HT-29 (cell line): ENCODE results near the gene HOXA3. TPM values are rescaled to one million over a fixed set of nuclear protein-coding genes. Genes with fewer than 3 reads are reported as not detected.
A peak's percentile ranks its signal among the peaks of the same experiment; 100 is the strongest.

Source experiments
- DNase-seq: peaks from one replicate; pipeline ENCODE4 v3.0.0-alpha.2; 2015; ENCODE audit warnings: low spot score
- total RNA-seq: library from RNA; depleted of rRNA; stranded (reverse); fragments of >200 nt; shearing (Covaris generic); gene quantifications from 2 replicates; pipeline ENCODE4 v1.2.3, GENCODE V29; 2014

Gene HOXA3
- total RNA-seq, 1 experiment from 2014 or later = 27.8 TPM

DNA sequence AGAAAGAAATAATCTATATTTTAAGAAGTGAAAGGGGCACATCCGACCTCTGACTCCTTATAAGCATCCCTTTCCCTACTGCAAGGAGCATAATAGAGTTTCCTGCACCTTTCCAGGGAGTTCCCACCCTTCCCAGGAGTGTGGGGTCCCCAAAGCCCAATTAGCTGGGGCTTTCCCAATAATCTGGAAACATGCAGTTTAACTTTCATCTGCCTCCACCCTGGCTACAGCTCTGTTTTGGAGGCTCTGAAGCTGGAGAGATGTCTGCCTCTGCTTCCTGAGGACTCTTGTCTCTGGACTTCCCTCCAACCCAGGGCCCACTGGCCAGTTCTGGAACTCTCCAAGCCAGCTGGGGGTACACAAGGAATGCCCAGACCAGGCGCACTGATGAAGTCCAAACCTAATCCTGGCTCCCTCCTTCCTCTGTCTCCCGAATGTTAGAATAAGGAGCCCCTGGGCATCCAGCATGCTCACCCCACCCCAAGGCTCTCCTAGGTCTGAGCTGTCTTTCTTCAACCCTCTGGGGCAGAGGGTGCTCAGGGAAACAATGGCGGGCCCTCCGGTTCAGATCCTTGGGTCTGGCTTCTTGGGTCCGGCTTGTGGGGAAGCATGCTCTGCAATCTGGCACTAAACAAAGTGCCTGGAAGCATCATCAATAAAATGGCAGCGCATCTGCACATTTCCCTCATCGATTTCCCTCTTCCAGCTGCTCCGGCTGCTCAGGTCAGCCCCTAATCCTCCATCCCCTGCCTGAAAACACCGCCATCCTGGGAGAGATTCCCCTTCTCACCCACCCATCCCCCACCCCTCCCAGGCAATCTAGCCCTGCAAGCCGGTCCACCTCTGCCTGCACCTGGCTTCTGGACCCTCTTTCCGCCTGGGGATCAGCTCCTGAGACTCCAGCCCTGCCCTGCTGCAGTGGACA, 35.2 kb downstream of the HOXA3 start:
- no peak for DNase-seq

DNA sequence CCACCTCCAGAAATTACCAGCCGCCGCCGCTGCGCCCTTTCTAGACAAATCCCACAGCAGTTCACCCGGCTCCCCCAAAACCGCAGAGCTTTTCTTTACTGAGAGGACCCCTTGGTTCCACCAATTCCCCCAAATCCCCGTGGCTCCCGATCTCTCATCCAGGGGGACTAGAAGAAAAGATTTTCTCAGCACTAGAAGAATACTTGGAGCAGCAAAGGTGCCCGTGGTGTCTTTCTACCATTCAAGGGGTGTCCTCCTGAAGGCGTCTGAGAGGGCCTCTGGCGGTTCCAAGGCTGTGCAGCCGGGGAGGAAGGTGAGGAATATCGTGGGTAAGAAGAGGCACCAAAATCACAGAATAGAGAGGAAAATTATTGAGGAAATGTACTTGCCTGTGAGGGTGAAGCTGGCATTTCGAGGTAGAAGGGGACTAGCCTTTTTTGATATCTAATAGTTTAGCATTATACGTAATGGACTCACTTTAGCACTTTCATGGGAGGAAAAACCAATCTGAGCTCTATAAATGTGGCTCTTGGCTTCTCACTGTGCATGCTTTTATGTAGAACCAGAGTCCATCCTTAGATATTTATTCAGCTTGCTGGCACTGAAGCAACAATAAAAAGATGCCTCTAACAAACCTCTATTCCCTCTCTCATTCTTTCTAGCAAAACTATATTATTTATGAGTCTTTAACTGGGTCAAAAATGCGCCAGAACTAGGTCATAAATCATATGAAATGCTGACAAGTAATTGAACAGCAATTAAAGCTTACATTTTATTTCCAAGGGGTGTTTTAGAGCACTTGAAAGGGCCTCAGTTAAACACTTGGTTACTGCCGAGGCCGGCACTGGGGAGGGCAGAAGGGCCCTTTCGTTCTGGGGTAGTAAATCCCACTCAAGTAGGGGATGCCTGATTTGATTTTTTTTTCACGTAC, 36.1 kb downstream of the HOXA3 start:
- no peak for DNase-seq

DNA sequence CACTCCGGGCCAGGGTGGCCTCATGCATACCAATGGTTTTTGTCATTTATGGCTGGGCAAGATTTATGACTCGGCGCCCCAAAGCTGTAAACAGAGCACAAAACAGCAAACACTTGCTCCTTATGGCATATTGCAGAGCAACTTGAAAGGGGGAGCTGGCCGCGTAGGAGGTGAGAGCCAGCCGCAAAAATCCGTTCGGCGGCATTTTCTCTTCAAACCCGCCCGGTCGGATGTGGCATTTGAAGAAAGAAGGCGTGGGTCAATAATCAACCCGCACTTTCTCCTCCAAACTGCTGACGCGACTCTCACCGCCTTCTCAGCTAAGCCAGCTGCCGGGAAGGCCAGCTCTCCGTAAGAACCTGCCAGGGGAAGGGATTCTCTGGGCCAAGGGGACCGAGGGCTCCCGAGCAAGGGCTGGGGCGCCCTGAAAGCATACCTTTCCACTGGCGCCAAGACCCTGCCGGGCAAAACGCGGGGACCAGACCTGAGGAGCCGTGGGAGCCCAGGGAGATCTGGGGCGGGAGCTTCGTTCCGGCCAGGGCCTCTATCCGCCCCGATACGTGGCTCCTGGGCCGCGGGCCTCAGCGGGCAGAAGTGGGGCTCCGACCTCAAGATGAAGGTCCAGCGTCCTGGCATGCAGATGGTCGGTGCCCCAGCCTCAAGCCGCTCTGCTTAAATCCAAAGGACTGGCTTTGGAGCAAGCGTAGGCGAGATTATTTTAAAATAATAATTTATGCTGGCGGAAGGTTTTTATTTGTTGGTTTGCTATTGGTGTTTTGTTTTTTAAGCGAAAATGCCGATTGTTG, 37.0 kb downstream of the HOXA3 start:
- peak; percentile 98 for DNase-seq

GRCh38 chr7:27114881-27115220, 37.5 kb downstream of the HOXA3 start:
- DNase-seq = no peak

DNA sequence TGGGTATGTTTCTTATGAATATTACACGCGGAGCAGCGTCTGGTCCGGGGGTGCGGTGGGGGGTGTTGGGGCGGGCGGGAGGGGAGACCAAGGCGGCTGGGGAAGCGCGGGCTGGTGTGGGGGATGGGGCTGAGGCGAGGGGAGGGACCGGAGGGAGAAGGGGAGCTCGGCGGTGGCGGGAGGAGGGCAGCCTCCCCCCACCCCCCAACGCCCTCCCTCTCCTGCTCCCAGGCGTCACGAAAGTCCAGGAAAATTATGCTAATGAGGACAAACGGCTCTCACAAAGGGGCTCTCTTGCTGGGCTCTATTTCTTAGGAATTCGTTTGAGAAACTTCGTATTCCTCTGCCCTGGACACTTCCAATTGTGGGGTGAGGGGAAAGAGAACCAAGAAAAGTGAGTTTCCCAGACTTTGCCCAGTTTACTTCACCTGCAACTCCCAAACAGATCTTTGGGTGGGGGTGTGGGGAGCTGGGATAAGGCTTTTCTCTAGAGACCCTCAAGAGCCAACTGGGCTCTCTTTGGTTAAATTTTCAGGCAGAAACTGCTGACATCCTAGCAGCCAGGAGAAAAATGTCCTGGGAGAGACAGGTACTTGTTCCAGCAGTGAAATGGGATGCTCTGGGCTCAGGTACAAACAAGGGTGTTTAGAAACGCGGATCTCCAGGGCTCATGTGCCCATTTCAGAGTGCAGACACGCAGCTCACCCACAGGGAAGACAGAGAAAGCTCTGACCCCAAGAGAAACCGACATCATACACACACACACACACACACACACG, 38.2 kb downstream of the HOXA3 start:
- peak; percentile 84 for DNase-seq

GRCh38 chr7:27112955-27113949, 39.1 kb downstream of the HOXA3 start:
- DNase-seq = peak; percentile 91

DNA sequence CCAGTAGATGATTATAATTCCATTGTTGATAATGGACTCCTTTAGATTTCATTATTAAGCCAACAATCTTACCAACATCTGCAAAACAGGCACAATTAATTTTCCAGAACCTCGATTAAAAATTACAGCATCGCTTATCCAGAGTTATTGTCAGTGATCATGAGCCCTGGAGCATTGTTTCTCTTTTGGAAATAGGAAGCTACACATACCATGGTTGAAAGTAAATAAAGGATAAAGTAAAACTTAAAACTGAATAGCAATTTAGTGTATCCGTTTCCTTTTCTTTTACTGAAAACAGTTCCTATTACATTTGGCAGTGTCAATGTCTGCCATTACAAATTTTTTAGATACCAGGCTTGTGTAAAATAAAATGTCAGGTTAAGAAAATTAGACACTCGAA, 40.0 kb downstream of the HOXA3 start:
- no peak for DNase-seq

DNA sequence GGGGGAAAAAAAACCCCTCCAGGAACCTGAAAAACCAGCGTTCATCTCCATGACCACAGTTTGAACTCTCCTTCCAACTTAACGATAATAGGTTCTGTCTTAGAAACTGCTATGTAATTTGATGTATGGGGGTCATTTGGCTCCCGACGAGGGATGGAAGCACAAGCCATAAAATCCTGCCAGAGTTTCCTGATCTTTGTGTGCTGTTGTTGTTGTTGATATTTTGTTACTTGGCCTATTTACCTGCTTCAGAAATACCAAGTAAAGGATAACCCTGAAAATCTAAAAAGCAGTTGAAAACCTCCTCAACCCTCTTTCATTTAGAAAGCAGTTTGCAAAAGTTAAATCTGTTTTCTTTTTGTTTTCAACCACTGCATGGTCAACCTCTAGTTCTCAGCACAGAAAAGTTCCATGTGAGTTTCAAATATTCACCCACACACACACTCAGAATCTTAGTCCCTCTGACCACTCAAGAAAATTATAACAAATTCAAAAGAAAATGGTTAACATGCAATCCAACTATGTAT, 40.6 kb downstream of the HOXA3 start:
- peak; percentile 82 for DNase-seq

DNA sequence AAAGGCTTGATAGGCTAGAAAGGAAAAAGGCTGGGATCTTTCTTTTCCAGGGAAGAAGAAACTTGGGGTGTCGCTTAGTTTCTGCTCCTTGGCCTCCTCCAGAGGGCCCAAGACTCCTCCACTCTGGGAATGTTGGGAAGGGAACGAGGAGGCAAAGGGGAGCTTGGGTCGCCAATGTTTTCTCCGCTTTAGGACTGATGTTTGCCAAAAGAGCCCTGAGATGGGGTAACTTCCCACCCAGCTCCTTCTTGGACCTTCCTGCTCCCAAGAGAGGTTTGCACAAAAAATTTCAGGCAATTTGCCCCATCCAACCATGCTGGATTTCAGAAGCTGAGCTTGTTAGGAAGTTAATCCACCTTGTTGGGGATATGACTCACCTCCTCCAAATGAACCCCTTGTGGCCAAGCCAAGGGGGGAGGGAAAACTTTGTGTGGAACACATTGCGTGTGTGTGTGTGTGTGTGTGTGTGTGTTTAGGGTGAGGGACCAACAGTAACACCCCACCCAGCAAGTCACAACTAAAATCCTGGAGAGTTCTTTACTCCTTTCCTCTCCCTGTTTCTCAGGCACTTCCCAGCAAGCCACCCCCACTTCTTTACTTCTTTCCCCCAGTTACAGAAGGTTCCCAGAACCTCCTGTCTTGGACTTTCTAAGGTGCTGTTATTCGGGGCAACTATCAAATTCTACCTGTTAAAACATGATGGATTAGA, 41.2 kb downstream of the HOXA3 start:
- peak; percentile 83 for DNase-seq

DNA sequence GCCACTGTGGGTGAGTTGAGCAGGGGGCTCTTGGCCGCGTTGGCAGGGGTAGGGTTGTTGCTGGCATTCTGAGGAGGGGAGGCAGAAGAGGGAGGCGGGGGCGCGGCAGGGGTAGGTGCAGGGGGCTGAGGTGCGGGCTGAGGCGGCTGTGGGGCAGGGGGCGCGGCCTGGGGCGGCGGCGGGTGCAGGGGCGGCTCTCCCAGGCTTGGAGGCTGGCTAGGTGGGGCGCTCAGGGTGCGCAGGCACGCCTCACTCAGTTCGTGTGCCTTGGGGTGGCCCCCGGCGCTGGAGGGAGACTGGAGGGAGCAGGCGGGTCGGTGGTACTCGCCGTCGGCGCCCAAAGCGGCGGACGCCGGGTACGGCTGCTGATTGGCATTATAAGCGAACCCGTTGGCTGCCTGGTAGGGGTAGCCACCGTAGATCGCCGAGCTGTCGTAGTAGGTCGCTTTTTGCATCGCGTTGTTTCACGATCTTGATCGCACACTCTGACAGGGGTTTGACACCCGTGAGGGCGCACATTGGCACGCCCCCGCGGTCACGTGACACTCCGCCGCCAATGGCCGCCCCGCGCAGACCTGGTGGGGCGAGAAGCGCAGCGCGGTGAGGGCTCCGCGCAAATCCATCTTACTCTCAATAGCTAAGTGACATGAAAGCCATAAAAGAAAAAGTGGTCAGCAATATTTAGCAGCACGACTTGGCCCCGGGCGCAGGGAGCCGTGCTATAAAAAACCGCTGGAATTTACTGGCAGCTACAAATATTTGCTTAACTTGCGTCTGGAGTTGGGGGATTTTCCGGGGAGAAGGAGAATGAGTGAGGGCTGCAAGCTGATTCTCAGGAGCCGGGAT, 42.0 kb downstream of the HOXA3 start:
- peak; percentile 86 for DNase-seq

- peak; percentile 26 for DNase-seq
These were observed 42.8 kb downstream of the HOXA3 start for GRCh38 chr7:27109466-27110185.

DNA sequence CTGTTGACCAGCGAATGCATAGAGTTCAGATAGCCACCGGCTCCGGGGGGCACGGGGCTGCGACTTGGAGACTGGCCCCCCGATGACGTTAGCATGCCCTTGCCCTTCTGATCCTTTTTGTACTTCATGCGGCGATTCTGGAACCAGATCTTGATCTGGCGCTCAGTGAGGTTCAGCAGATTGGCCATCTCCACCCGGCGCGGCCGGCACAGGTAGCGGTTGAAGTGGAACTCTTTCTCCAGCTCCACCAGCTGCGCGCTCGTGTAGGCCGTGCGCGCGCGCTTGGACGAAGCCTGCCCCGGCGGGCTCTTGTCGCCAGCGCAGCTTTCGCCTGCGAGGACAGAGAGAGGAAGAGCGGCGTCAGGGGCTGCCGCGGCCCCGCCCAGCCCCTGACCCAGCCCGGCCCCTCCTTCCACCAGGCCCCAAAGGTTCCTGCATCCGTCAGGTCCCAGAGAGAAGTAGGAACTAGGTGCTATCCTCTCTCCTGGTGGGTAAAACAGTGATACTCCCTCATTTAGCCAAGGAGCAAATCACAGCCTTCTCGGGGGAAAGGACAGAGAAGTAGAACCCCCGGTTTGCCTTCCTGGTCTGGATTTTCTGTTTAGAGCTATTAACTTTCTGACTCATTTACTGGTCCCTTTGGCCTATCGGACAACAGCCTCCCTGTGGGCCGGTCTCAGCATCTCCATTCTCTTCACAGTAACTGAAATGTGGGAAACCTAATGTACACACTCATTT, 43.8 kb downstream of the HOXA3 start:
- peak; percentile 50 for DNase-seq

DNA sequence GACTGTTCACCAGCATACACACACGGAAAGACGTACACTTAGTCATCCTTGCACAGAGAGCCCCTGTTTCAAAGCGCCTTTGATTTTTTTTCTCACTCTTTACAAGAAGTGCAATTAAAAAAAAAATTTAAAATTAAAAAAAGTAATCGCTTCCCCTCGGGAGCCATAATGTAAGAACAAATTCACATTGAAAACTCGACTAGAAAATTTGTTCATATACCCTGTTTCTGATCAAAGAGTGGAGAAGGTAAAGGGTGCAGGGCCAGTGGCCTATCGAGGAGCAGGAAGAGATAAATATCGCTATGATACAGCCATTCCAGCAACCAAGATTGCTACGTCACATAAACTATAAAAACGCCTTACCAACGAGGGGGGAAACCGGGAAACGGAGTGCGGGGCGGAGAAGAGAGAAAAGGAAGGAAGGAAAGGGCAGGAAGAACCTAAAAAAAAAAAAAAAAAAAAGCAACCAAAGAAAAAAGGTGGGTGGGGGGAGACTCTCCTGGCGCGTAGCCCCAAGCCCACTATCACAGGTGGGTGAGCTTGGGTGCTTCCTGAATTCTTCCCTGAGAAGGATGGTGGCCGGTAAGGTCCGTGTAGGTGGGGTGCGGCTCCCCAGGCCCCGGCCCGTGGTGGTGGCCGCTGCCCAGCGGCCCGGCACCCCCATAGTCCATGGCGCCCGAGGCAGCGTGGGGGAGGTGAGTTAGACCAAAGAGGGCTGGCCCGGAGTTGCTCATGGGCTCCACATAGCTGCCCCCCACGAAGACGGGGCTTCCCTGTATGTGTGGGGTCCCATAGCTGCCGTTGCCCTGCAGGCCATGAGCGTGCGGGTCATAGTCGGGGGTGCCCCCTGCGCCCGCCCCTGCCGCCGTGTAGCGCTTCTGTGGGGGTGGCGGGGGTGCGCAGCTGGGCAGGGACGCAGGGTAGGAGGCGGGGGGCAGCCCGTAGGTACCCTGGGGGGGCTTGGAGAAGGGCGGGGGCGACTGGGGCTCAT, 44.7 kb downstream of the HOXA3 start:
- DNase-seq = no peak

DNA sequence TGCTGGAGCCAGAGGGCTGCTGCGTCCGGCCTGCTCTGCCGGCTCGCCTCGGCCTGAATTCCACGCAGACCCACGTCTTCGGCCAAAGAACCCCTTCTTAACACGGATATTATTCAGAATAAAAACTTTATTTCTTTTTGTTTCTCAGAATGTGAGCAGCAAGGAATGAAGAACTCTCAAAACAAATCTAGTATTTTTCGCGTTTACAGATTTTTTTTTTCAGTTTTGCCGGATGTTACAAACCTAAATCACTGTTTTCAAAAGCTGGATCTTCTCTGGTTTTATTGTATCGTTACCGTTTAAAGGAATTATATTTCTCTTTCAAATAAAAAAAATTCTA, 45.5 kb downstream of the HOXA3 start:
- peak; percentile 43 for DNase-seq
